H9 (cell line): ENCODE measurements around the gene PRR32. TPM values are rescaled to one million over a fixed set of nuclear protein-coding genes. Genes with fewer than 3 reads are reported as not detected.

ENCODE experiments used
- DNase-seq: peaks from one replicate; pipeline ENCODE4 v3.0.0-alpha.2; 2017
- H2AFZ ChIP-seq: one replicate; pipeline ENCODE4 v1.6.1; 2013; ENCODE audit warnings: mild to moderate bottlenecking, low read length, control low read depth, moderate library complexity
- H2AK5ac ChIP-seq: 2 replicates; pipeline ENCODE4 v1.6.1; 2013; ENCODE audit warnings: low read length, control low read depth, mixed read lengths; ENCODE audit not compliant: insufficient read length
- H2BK120ac ChIP-seq: one replicate; pipeline ENCODE4 v1.6.1; 2013; ENCODE audit warnings: low read depth, mild to moderate bottlenecking, low read length, control low read depth, inconsistent platforms; ENCODE audit not compliant: poor library complexity, severe bottlenecking
- H2BK12ac ChIP-seq: 2 replicates; pipeline ENCODE4 v1.6.1; 2013; ENCODE audit warnings: low read length, control low read depth, mixed read lengths, low read depth; ENCODE audit not compliant: insufficient read length
- H2BK15ac ChIP-seq: 2 replicates; pipeline ENCODE4 v1.6.1; 2013; ENCODE audit warnings: low read depth, low read length, control low read depth
- H2BK20ac ChIP-seq: one replicate; pipeline ENCODE4 v1.6.1; 2013; ENCODE audit warnings: low read depth, mild to moderate bottlenecking, low read length, control low read depth, inconsistent platforms; ENCODE audit not compliant: poor library complexity, severe bottlenecking
- H2BK5ac ChIP-seq: 2 replicates; pipeline ENCODE4 v1.6.1; 2013; ENCODE audit warnings: low read length, control low read depth, mixed read lengths; ENCODE audit not compliant: insufficient read length
- H3K14ac ChIP-seq: 2 replicates; pipeline ENCODE4 v1.6.1; 2013; ENCODE audit warnings: low read length, control low read depth; ENCODE audit not compliant: insufficient read depth
- H3K18ac ChIP-seq: 2 replicates; pipeline ENCODE4 v1.6.1; 2013; ENCODE audit warnings: low read depth, mild to moderate bottlenecking, mixed read lengths, low read length, control low read depth; ENCODE audit not compliant: insufficient read length
- H3K23ac ChIP-seq: 2 replicates; pipeline ENCODE4 v1.6.1; 2013; ENCODE audit warnings: low read length, control low read depth, mixed read lengths, low read depth; ENCODE audit not compliant: insufficient read length
- H3K23me2 ChIP-seq: 2 replicates; pipeline ENCODE4 v1.6.1; 2013; ENCODE audit warnings: low read depth, mild to moderate bottlenecking, mixed read lengths, low read length, control low read depth; ENCODE audit not compliant: insufficient read length, poor library complexity, severe bottlenecking
- H3K27ac ChIP-seq: 2 replicates; pipeline ENCODE4 v1.5.1; 2013; ENCODE audit warnings: low read length, control low read depth, mixed read lengths, low read depth; ENCODE audit not compliant: insufficient read length
- H3K27me3 ChIP-seq: 2 replicates; pipeline ENCODE4 v1.6.1; 2013; ENCODE audit warnings: low read length, control low read depth, inconsistent platforms; ENCODE audit not compliant: insufficient read depth
- H3K4ac ChIP-seq: 2 replicates; pipeline ENCODE4 v1.6.1; 2013; ENCODE audit warnings: low read depth, mild to moderate bottlenecking, control low read depth, inconsistent platforms, low read length, moderate library complexity
- H3K4me1 ChIP-seq: 2 replicates; pipeline ENCODE4 v1.6.1; 2013; ENCODE audit warnings: low read length, control low read depth, inconsistent platforms; ENCODE audit not compliant: insufficient read depth
- H3K4me2 ChIP-seq: 2 replicates; pipeline ENCODE4 v1.6.1; 2013; ENCODE audit warnings: low read length, control low read depth, mixed read lengths; ENCODE audit not compliant: insufficient read length, insufficient read depth
- H3K56ac ChIP-seq: 2 replicates; pipeline ENCODE4 v1.6.1; 2013; ENCODE audit warnings: low read depth, mild to moderate bottlenecking, mixed read lengths, low read length, control low read depth; ENCODE audit not compliant: insufficient read length
- H3K79me1 ChIP-seq: 2 replicates; pipeline ENCODE4 v1.6.1; 2013; ENCODE audit warnings: low read depth, mild to moderate bottlenecking, moderate library complexity, low read length, control low read depth, inconsistent platforms; ENCODE audit not compliant: insufficient read depth, poor library complexity, severe bottlenecking
- H3K79me2 ChIP-seq: 2 replicates; pipeline ENCODE4 v1.6.1; 2013; ENCODE audit warnings: low read length, control low read depth, inconsistent platforms; ENCODE audit not compliant: insufficient read depth
- H3K9ac ChIP-seq: 2 replicates; pipeline ENCODE4 v1.6.1; 2013; ENCODE audit warnings: low read length, control low read depth, mixed read lengths; ENCODE audit not compliant: insufficient read length; ENCODE audit errors: extremely low read depth
- H3K9me3 ChIP-seq: one replicate; pipeline ENCODE4 v1.6.1; 2013; ENCODE audit warnings: low read depth, low read length, inconsistent platforms; ENCODE audit not compliant: control insufficient read depth
- H3T11ph ChIP-seq: one replicate; pipeline ENCODE4 v1.6.1; 2013; ENCODE audit warnings: mild to moderate bottlenecking, low read length, control low read depth, inconsistent platforms
- H4K20me1 ChIP-seq: one replicate; pipeline ENCODE4 v1.6.1; 2013; ENCODE audit not compliant: control insufficient read depth, insufficient read length, insufficient read depth
- H4K5ac ChIP-seq: 2 replicates; pipeline ENCODE4 v1.6.1; 2013; ENCODE audit warnings: low read depth, mild to moderate bottlenecking, mixed read lengths, low read length, control low read depth; ENCODE audit not compliant: insufficient read length
- H4K8ac ChIP-seq: replicated peaks from 2 replicates; pipeline ENCODE4 v1.6.1; 2013; ENCODE audit warnings: low read length, control low read depth, mixed read lengths, low read depth; ENCODE audit not compliant: insufficient read length
- H4K91ac ChIP-seq: 2 replicates; pipeline ENCODE4 v1.6.1; 2013; ENCODE audit warnings: low read depth, mild to moderate bottlenecking, moderate library complexity, mixed read lengths, low read length, control low read depth; ENCODE audit not compliant: insufficient read length
- H3K27ac Mint-ChIP-seq, 3 experiments: 2 replicates in 2 of 3; 3 replicates in 1 of 3; pipeline ENCODE4 v1.8.0; 2020 to 2021; ENCODE audit warnings: mixed read lengths in 3 of 3, mild to moderate bottlenecking in 1 of 3, moderate library complexity in 1 of 3
- H3K27me3 Mint-ChIP-seq: 2 replicates; pipeline ENCODE4 v1.8.0; 2021; ENCODE audit warnings: low read depth, mild to moderate bottlenecking, moderate library complexity, mixed read lengths
- H3K36me3 Mint-ChIP-seq, 3 experiments: 2 replicates in 2 of 3; 3 replicates in 1 of 3; pipeline ENCODE4 v1.8.0; 2020 to 2021; ENCODE audit warnings: low read depth in 3 of 3, mixed read lengths in 3 of 3; ENCODE audit not compliant: insufficient read depth in 1 of 3
- H3K4me1 Mint-ChIP-seq, 2 experiments: 2 replicates each; pipeline ENCODE4 v1.8.0; 2020; ENCODE audit warnings: mixed read lengths in 2 of 2
- H3K4me3 Mint-ChIP-seq, 2 experiments: 2 replicates in 1 of 2; 3 replicates in 1 of 2; pipeline ENCODE4 v1.8.0; 2020 to 2021; ENCODE audit warnings: mild to moderate bottlenecking in 2 of 2, mixed read lengths in 2 of 2, moderate library complexity in 1 of 2
- H3K9me3 Mint-ChIP-seq, 2 experiments: 2 replicates in 1 of 2; 3 replicates in 1 of 2; pipeline ENCODE4 v1.8.0; 2020; ENCODE audit warnings: mild to moderate bottlenecking in 2 of 2, mixed read lengths in 2 of 2, moderate library complexity in 1 of 2
- WGBS: extraction: QIAGEN DNeasy Blood & Tissue Kit; methylation state at CpG from one replicate; pipeline ENCODE4 v1.1.7; 2013; ENCODE audit warnings: missing lambda C conversion rate, low lambda C conversion rate, mixed read lengths; ENCODE audit not compliant: insufficient read length; ENCODE audit errors: extremely low coverage; 5-methylcytosine and 5-hydroxymethylcytosine counted together
- total RNA-seq: library from RNA; stranded (reverse); gene quantifications from 2 replicates; pipeline ENCODE4 v1.2.1, GENCODE V29; 2021
- TF ChIP-seq, protein P1 (sequence below): fragments of 200-600 bp; sonication (generic); conservative IDR thresholded peaks from 3 replicates; pipeline ENCODE4 v1.8.0; 2021; ENCODE audit warnings: antibody characterized with exemption, mild to moderate bottlenecking

PRR32 gene
- total RNA-seq, 1 experiment from 2014 or later, result not detected

GRCh38 chrX:126785539-126785938 is 34.0 kb upstream of the PRR32 start:
- no peaks in the 10 kb centered on the region for H3K9me3 ChIP-seq
- H3K4me1 ChIP-seq, result no peaks in the 10 kb centered on the region
- H3K4ac ChIP-seq, result no peak overlapping the region
- H3K27me3 ChIP-seq, result no peaks in the 10 kb centered on the region
- no peaks in the 10 kb centered on the region for H3K23me2 ChIP-seq
- no peak overlapping the region for H3K18ac ChIP-seq
- no peak overlapping the region for H2BK12ac ChIP-seq
- no peaks in the 10 kb centered on the region for H3K27me3 Mint-ChIP-seq
- H3K4me1 Mint-ChIP-seq, result no peaks in the 10 kb centered on the region
- no peaks in the 10 kb centered on the region for H3K79me1 ChIP-seq
- no peak overlapping the region for H3K23ac ChIP-seq
- H3K9me3 Mint-ChIP-seq, result peaks cover 7 to 49% of the 10 kb centered on the region in 2 experiments
- no peaks in the 10 kb centered on the region for H4K20me1 ChIP-seq
- TF ChIP-seq, protein P1, sequence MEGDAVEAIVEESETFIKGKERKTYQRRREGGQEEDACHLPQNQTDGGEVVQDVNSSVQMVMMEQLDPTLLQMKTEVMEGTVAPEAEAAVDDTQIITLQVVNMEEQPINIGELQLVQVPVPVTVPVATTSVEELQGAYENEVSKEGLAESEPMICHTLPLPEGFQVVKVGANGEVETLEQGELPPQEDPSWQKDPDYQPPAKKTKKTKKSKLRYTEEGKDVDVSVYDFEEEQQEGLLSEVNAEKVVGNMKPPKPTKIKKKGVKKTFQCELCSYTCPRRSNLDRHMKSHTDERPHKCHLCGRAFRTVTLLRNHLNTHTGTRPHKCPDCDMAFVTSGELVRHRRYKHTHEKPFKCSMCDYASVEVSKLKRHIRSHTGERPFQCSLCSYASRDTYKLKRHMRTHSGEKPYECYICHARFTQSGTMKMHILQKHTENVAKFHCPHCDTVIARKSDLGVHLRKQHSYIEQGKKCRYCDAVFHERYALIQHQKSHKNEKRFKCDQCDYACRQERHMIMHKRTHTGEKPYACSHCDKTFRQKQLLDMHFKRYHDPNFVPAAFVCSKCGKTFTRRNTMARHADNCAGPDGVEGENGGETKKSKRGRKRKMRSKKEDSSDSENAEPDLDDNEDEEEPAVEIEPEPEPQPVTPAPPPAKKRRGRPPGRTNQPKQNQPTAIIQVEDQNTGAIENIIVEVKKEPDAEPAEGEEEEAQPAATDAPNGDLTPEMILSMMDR, result no peak
- H3K14ac ChIP-seq, result no peak overlapping the region
- no peak overlapping the region for H4K5ac ChIP-seq
- no peak overlapping the region for H3K56ac ChIP-seq
- H2AFZ ChIP-seq, result no peak overlapping the region
- H3T11ph ChIP-seq, result no peak overlapping the region
- H3K4me2 ChIP-seq, result no peak overlapping the region
- H4K91ac ChIP-seq, result no peak overlapping the region
- no peak overlapping the region for H2BK5ac ChIP-seq
- no peak overlapping the region for H3K27ac ChIP-seq
- no peaks in the 10 kb centered on the region for H3K79me2 ChIP-seq
- H3K27ac Mint-ChIP-seq, result no peak overlapping the region
- no peak overlapping the region for H3K4me3 Mint-ChIP-seq
- no peaks in the 10 kb centered on the region; a peak in 2 of 7 replicates for H3K36me3 Mint-ChIP-seq
- no peak overlapping the region for H2BK120ac ChIP-seq
- no peak overlapping the region for H2BK15ac ChIP-seq
- no CpG with 5 or more reads among the region's 2 CpGs for WGBS
- H2BK20ac ChIP-seq, result no peak overlapping the region
- no peak overlapping the region for H2AK5ac ChIP-seq
- no peak overlapping the region for H4K8ac ChIP-seq
- H3K9ac ChIP-seq, result no peak overlapping the region
- no peak for DNase-seq
